C4-2B (cell line): ENCODE data around the gene PCDHB6.
"Not testable (repeated sequence)": the region's sequence is repeated elsewhere in the genome, so short reads cannot be mapped to it uniquely, and the experiment has no call there.

Experiments
- H3K27ac ChIP-seq: fragments of 450-650 bp; 2 replicates; pipeline ENCODE4 v1.5.1; 2017
- ZFX ChIP-seq: fragments of 450-650 bp; IDR thresholded peaks from 2 replicates; pipeline ENCODE4 v1.6.1; 2017
- TF ChIP-seq, protein P1 (sequence below): fragments of 450-650 bp; conservative IDR thresholded peaks from 2 replicates; pipeline ENCODE4 v1.5.1; 2017; ENCODE audit warnings: mild to moderate bottlenecking

PCDHB6 gene

DNA sequence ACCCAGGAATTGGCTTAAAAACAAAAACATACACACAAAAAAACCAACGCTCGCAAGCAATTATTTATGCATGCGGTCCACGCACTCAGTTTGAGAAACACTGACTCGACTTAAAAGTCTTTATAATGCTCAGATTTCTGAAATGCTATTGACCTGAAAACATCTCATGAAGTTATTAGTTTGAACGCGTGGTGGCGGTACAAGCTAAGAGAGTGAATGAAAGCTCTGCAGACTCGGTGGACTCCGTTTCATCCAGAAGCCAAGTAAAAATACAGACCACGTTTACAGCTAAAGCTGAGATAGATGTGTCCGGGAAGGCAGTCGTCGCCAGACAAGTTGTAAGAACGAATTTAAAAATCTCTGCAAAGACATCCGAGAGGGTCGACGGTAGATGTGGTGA, at the start of gene PCDHB6:
Gene PCDHB6, plus strand, starts transcription at position 246 of the 400 bp plus-strand sequence. CDS start 201 bp downstream, outside the sequence.
- no peak within 1 kb of the TSS for H3K27ac ChIP-seq
- TF ChIP-seq, protein P1, sequence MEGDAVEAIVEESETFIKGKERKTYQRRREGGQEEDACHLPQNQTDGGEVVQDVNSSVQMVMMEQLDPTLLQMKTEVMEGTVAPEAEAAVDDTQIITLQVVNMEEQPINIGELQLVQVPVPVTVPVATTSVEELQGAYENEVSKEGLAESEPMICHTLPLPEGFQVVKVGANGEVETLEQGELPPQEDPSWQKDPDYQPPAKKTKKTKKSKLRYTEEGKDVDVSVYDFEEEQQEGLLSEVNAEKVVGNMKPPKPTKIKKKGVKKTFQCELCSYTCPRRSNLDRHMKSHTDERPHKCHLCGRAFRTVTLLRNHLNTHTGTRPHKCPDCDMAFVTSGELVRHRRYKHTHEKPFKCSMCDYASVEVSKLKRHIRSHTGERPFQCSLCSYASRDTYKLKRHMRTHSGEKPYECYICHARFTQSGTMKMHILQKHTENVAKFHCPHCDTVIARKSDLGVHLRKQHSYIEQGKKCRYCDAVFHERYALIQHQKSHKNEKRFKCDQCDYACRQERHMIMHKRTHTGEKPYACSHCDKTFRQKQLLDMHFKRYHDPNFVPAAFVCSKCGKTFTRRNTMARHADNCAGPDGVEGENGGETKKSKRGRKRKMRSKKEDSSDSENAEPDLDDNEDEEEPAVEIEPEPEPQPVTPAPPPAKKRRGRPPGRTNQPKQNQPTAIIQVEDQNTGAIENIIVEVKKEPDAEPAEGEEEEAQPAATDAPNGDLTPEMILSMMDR = peak; percentile 72
- TF ChIP-seq ZFX = no peak

DNA sequence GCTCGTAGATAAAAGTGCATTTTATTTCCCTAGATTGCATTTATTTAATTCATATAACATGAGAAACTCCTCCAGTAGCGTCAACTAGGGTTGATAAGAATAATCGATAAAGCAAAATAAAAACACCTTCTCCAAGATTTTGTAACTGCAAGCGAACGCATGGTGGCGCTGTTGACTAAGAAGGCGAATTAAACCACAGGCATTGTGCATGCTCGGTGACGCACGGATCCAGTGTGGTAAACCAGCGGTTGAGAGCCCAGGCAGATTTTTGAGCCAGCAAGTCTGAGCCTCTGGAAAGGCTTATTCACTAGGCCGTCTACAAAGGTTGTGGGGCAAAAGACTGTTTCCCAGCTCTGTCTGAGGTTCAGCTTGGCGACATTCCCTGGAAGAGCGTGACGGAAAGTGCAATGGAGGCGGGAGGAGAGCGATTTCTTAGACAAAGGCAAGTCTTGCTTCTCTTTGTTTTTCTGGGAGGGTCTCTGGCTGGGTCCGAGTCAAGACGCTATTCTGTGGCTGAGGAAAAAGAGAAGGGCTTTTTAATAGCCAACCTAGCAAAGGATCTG, 49.5 kb upstream of the PCDHB6 start, which contains the start of gene PCDHB3:
Gene PCDHB3, plus strand, starts transcription at position 231 of the 563 bp plus-strand sequence. Its CDS starts 177 bp downstream, at position 408.
- TF ChIP-seq ZFX = no peak
- TF ChIP-seq, protein P1 = peak; percentile 85
- no peak within 1 kb of the TSS for H3K27ac ChIP-seq

DNA sequence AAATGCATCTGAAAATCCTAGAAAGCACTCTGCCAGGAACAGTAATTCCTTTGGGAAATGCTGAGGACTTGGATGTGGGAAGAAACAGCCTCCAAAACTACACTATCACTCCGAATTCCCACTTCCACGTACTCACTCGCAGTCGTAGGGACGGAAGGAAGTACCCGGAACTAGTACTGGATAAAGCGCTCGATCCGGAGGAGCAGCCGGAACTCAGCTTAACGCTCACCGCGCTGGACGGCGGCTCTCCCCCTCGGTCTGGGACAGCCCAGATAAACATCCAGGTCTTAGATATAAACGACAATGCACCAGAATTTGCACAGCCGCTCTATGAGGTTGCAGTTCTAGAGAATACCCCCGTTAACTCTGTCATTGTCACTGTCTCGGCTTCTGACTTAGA, 48.8 kb upstream of the PCDHB6 start:
- H3K27ac ChIP-seq = no peak overlapping the region
- TF ChIP-seq, protein P1 = no peak
- TF ChIP-seq ZFX = no peak

DNA sequence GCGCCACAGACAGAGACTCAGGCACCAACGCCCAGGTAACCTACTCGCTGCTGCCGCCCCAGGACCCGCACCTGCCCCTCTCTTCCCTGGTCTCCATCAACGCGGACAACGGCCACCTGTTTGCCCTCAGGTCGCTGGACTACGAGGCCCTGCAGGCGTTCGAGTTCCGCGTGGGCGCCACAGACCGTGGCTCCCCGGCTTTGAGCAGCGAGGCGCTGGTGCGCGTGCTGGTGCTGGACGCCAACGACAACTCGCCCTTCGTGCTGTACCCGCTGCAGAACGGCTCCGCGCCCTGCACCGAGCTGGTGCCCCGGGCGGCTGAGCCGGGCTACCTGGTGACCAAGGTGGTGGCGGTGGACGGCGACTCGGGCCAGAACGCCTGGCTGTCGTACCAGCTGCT, 47.8 kb upstream of the PCDHB6 start:
- H3K27ac ChIP-seq = not testable (repeated sequence)

DNA sequence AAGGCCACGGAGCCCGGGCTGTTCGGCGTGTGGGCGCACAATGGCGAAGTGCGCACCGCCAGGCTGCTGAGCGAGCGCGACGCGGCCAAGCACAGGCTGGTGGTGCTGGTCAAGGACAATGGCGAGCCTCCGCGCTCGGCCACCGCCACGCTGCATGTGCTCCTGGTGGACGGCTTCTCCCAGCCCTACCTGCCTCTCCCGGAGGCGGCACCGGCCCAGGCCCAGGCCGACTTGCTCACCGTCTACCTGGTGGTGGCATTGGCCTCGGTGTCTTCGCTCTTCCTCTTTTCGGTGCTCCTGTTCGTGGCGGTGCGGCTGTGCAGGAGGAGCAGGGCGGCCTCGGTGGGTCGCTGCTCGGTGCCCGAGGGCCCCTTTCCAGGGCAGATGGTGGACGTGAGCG, 47.4 kb upstream of the PCDHB6 start:
- H3K27ac ChIP-seq = not testable (repeated sequence)

DNA sequence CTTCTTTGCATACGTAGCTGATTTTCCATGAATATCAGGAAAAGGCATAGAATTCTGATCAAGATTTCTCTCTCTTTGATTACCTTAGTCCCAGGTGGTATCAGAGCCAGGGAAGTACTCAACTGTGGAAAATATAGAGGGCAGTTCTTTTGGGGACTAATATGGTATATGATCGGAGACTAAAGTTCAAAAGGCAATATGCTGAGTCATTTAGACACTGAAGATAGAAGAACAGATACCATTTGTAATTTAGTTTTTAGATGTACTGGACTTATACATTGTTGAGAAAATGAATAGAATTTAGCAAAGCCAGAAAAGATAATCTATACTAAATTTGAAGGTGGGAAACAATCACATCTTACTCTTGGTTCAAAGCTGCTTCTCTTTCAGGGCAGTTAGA, 44.5 kb upstream of the PCDHB6 start:
- TF ChIP-seq ZFX = no peak
- TF ChIP-seq, protein P1 = no peak
- H3K27ac ChIP-seq = no peak overlapping the region

DNA sequence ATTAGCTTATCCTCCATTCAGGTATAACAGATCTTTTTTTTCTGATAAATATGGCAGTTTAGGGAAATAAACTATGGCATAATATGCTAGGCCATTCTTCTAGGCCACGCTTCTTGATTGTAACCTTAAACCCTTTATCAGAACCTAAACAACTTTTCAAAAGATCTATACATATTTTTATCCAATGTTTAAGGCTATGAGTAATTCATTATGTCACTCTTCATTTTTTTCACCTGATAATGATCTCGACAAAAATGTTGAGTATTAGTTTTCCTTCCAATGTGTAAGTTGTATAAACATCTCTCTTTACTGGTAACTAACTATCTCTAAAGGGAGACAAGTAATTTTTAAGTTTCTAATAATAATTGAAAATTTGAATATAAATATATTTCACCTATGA, 30.6 kb upstream of the PCDHB6 start:
- TF ChIP-seq ZFX = no peak
- TF ChIP-seq, protein P1 = no peak
- H3K27ac ChIP-seq = no peak overlapping the region

DNA sequence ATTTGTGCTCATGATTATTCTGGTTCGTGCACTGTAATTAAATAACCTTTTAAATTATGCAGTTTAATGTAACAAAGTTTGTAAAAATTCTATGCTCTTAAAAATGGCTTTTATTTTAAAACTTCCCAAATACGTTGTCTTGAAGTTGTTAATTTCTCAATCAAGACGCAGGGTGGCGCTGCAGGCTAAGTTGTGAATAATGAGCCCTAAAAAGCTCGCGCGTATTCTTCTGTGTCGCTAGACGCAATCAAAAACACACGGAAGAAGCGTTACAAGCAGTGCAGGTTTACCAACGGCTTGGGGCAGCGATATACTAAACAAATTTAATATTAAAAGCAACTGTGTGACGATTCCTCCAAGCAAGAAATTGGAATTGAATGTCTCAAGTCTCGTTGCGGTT, 28.3 kb upstream of the PCDHB6 start, which contains the start of gene PCDHB4:
Gene PCDHB4, plus strand, starts transcription at position 256 of the 400 bp plus-strand sequence. CDS start 181 bp downstream, outside the sequence.
- no peak within 1 kb of the TSS for H3K27ac ChIP-seq
- TF ChIP-seq ZFX = no peak
- TF ChIP-seq, protein P1 = peak; percentile 75
